HG03108 (cell line): ENCODE measurements around the gene BARX1.
"Not testable (repeated sequence)": the region's sequence is repeated elsewhere in the genome, so short reads cannot be mapped to it uniquely, and the experiment has no call there.

Source experiments
- ATAC-seq: cut with Tn5 transposase; IDR thresholded peaks from one replicate; pipeline ENCODE4 v1.9.1; 2021; ENCODE audit warnings: moderate library complexity; ENCODE audit not compliant: unreplicated experiment

BARX1 gene

GRCh38 chr9:93955111-93955980 lies at the start of gene BARX1:
TSS of gene BARX1 (minus strand) at chr9:93955355. CDS start at chr9:93955146, 209 bp downstream.
- ATAC-seq = no peak

DNA sequence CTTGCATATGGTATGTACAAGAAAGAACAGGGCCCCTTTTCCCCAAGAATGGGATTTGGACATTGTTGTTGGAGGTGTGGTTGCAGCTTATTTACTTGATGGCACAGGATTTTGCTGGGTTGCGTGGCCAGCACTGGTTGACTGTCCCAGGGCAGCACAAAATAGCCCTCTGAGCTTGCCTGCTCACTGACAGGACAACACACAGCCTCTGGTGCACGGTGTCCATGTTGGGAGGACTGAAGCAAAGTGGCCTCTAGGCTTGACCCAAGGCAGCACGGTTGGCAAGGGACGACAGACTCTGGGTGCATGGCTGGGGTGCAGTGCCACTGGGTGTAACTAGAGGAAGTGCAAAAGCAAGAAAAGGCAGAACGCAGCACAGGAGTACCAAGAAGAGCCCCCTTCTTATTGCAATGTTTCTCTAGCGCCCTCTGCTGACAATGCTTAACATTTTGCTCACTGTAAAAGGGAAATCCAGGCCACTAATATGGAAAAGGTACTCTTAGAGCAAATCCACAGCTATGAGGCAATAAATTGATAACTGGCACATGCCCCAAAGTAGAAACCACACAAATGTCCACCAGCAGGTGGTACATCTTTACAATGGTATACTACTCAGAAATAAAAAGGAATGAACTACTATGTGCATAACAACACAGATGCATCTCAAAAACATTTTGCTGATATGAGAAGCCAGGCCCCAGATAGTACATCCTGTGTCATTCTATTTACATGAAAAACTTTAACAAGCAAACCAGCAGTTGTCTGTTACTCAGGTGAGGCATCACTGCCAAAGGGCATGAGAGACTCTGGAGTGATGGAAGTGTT lies 47.4 kb upstream of the BARX1 start:
- ATAC-seq = no peak

- no peak for ATAC-seq
Measured at GRCh38 chr9:93996863-93997262, 41.7 kb upstream of the BARX1 start.

DNA sequence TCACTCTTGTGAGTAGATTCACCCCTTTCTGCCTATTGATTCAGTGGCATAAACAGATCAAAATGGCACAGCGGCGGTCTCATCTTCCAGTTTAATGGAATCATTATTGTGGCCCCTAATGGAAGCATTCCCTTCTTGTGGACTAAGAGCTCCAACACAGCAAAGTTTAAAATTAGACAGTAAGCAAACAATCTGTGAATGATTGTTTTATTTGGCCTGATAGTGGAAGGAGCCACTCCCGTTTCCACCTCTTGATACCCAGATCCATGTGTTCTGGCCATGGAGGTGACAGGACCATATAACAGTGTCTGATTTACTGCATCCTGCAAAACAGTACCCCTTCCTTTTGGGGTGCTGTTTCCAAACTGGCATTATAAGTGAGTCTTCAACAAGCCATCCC lies 41.2 kb upstream of the BARX1 start:
- no peak for ATAC-seq

- ATAC-seq = no peak
Measured at GRCh38 chr9:93994545-93994944, 39.4 kb upstream of the BARX1 start.

- ATAC-seq = no peak
Measured at GRCh38 chr9:93994132-93994531, 39.0 kb upstream of the BARX1 start.

GRCh38 chr9:93992830-93993229 lies 37.7 kb upstream of the BARX1 start:
- no peak for ATAC-seq

- ATAC-seq = no peak
Measured at GRCh38 chr9:93990448-93990847, 35.3 kb upstream of the BARX1 start.

DNA sequence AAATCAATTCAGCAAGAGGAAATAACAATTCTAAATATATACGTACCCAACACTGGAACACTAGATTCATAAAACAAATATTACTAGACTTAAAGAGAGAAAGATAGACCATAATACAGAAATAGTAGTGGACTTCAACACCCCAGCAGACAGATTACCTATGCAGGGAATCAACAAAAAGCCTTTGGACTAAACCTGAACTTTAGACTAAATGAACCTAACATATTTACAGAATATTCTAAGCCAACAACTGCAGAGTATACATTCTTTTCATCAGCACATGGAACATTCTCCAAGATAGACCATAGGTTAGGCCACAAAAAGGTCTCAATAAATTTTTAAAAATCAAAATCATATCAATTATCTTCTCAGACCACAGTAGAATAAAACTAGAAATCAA lies 32.9 kb upstream of the BARX1 start:
- no peak for ATAC-seq

GRCh38 chr9:93984860-93985259 lies 29.7 kb upstream of the BARX1 start:
- no peak for ATAC-seq

GRCh38 chr9:93983875-93984274 lies 28.7 kb upstream of the BARX1 start:
- ATAC-seq = no peak

DNA sequence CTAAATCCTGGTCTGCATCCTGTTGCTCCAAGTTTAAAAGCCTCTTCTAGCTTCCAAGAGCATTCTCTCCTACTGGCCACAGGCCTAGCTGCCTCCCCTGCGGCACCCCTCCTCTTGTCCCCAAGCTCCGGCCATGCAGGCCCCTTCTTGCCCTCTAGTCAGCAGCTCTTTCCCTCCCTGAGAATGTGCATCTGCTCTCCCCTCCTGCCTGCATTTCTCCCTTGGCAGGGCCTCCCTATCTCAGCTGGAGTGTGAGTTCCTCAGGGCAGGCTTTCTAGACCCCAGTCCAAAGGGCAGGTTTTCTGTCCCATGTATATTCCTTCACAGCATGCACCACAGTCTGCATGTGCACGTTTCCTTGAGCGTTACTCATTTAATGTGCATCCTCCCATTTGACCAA lies 24.6 kb upstream of the BARX1 start:
- no peak for ATAC-seq

- no peak for ATAC-seq
Measured at GRCh38 chr9:93978551-93978950, 23.4 kb upstream of the BARX1 start.

DNA sequence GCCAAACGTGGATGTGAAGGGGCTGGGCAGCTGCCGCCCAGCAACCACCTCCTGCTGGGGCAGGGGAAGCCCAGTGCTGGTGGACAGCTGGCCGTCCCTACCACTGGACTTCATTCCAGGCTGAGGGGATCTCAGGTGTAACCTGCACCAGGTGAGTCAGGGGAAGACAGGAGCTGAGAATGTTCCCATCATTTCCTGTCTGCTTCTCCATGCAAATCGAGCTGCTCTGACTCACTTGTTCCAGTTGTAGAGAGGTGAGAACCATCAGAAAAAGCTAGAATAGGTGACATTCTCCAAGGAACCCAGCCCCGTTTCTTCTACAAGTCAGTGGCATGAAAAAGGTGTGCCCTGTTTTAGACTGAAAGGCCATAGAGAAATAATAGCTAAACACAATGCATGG lies 21.8 kb upstream of the BARX1 start:
- no peak for ATAC-seq

GRCh38 chr9:93976081-93976480 lies 20.9 kb upstream of the BARX1 start:
- no peak for ATAC-seq

DNA sequence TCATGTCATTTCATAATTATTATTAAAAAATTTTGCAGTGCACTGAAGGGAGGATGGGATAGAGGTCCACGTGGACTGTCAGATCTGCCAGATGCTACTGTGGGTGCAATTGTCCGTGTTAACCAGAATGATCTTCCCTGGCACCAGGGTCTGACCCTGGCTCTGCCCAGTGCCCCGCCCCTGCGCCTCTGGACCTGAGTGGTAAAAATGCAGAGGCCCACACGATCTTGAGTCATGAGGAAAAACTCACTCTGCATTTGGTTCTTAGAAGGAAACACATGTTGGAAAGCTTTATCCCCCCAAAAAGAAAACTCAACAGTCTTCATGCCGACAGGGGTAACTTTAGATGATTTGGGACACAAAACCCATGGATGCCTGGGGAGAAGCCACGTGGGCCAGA lies 20.1 kb upstream of the BARX1 start:
- no peak for ATAC-seq

DNA sequence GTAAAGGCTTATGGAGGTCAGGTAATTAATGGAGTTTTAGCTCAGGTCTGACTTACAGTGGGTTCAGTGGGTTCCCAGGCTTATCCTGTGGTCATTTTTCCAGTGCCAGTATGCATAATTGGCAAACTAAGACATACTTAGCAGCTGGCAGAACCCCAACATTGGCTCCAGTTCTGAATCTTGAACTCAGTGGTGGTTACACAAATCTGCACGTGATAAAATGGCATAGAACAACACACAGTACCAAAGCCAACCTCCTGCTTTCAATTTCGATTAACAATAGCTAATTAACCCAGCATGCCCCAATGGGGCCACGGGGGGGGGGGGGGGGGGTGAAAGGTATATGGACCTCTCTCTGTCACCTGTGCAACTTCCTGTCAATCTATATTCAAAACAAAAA lies 19.0 kb upstream of the BARX1 start:
- ATAC-seq = no peak

- not testable (repeated sequence) for ATAC-seq
Measured at GRCh38 chr9:93972655-93973054, 17.5 kb upstream of the BARX1 start.

- no peak for ATAC-seq
Measured at GRCh38 chr9:93969328-93969661, 14.1 kb upstream of the BARX1 start.

GRCh38 chr9:93968451-93969327 lies 13.5 kb upstream of the BARX1 start:
- ATAC-seq = no peak
